KBM-7 (cell line): Measurements from ENCODE around the gene KREMEN2.
A peak's percentile ranks its signal among the peaks of the same experiment; 100 is the strongest.

Experiments
- DNase-seq: peaks from one replicate; pipeline ENCODE4 v3.0.0-alpha.2; 2015
- in situ Hi-C: fragments of 300-500 bp; cut with MboI; formaldehyde crosslinking; loops from 2 replicates; pipeline ENCODE4 v1.14.3; 2020; ENCODE audit warnings: low sequenced_read_pairs, low pct_unique_long_range_greater_than_20kb, mixed read lengths

KREMEN2 gene

DNA sequence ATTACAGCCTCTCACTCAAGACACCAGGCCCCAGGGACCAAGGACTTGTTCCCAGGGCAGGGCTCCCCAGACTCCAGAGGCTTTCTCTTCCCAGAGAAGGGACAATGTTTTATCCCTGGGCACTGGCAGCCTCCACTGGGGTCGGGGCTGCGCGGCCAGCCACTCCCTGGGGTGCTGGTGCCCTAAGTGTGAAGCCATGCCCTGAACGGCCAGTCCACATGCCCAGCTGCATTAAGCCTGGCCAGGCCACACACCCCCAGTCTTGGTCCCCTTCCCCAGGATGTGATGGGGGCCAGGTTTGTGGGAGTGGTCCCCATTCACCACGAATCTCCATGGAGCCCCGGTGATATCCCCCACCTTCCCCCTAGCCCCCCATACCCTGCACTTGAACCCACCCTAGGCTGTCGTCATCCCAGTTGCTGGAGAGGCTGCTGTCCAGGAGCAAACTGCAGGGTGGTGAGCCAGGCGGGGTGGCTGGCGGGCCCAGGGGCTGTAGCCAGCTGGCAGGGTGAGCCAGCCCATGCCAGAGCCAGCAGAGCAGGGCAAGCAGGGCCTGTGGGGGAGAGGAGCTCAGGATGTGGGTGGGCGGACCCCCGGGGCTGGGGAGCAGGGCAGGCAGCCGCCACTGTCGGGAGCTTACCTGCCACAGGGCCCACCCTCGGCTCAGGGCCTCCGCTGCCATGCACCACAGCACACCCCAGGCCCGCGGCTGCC lies 9.7 kb downstream of the KREMEN2 start:
- in situ Hi-C loops: no loop called here
- DNase-seq: no peak

DNA sequence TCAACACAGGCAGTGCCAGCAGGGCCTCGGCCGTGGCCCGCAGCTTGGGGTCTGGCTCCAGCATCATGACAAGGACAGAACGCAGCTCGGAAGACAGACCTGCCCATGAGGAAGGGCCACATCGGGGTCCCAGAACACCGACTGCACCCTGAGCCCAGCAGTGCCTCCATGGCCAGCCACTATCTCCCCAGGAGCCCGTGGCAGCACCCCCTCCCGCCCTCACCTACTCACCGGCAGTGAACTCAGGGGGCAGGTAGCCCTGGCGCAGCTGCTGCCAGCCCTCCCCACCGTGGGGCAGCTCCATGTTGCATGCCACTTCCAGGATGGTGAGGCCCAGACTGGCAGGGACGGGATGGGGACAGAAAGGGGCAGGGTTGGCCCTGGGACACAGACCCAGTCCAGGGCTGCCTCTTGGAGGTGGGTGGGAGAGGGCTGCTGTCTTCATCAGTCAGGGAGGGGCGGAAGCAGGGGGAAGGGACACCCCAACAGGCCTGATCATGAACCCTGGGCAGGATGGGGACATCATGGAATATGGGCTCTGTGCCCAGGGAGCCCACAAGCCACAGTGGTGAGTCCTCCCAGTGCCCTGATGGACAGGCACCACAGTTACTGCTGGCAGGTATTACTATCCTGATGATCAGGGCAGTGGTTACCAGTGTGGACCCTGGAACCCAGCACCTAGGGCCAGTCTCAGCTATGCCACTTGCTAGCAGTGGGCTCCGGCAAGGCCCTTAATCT lies 10.4 kb downstream of the KREMEN2 start:
- in situ Hi-C loops: no loop called here
- no peak for DNase-seq

DNA sequence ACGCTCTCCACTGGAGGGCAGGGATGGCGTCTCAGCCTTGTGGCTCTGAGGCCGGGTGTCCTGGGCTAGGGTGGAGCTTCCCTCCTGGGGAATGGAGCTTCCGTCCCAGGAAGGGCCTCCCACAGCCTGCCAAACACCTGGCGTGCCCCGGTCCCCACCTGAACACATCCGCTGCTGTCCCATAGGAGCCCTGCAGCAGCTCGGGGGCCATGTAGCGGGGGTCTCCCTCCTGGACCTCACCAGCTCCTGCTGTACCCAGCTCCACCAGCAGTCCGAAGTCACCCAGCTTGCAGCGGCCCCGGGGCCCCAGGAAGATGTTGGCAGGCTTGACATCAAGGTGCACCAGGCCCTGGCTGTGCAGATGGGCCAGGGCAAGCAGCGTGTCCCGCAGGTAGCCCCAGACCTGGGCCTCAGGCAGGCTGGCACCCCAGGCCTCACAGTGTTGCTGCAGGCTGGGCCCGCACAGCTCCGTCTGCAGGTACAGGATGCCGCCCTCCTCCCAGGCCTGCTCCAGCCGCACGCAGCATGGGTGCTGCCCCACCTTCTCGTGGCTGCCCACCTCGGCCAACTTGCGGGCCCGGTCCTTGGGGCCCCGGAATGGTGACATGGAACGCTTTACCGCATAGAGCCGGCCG lies 11.2 kb downstream of the KREMEN2 start:
- in situ Hi-C loops: no loop called here
- no peak for DNase-seq

DNA sequence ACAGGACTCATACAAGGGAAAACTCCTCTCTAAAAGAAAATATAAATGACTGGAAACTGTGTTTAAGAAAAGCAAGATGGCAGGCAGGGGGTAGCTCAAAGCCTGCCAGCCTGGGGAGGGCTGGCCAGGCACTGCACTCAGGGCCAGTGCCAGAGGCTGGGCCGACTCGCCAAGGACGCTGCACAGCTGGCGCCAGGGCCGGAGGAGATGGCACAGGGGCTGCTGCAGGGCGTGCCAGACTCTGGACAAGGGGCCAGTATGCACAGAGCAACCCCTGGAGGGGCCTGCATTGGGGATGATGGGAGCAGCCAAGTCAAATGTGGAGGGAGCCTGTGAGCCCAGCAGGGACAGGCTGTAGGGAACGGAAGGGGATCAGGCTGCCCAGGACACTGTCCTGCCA lies 12.1 kb downstream of the KREMEN2 start:
- DNase-seq: no peak
- in situ Hi-C loops: no loop called here

DNA sequence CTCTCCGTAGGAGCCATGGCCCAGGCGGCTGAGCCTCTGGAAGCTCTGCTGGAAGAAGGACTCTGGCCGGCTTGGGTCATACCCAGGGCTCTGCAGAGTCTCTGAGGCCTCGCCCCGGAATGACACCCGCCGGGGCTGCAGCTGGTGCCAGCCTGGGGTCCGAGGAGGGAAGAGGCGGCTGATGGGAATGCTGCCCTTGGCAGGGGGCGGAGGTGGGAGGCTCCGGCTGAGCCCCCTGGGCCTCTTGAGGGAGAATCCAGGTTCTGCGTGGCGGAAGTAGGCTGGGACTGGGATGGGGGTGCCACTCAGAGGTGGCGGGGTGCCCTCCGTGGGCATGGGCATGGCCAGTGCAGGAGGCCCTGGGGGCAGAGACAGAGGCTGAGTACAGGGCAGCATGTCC lies 12.6 kb downstream of the KREMEN2 start:
- DNase-seq: no peak
- in situ Hi-C loops: no loop called here

DNA sequence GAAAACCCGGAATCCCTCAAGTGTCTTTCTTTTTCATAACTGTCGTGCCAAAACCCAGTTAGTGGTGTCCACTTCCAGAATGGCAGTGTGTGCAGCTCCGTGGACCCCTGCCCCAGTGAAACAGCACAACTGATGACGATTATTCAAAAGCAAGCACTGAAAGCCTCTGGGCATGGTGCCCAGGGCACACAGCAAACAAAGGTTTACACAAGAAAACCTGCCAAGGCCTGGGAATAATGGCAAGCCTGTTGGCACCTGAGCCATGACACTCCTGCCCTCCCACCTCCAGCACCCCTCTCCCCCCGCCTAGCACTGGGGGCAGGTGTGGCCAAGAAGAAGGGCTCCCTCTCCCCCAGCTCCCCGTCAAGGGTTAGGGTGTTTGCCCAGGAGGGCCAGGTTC lies 13.4 kb downstream of the KREMEN2 start:
- no peak for DNase-seq
- in situ Hi-C loops: no loop called here

DNA sequence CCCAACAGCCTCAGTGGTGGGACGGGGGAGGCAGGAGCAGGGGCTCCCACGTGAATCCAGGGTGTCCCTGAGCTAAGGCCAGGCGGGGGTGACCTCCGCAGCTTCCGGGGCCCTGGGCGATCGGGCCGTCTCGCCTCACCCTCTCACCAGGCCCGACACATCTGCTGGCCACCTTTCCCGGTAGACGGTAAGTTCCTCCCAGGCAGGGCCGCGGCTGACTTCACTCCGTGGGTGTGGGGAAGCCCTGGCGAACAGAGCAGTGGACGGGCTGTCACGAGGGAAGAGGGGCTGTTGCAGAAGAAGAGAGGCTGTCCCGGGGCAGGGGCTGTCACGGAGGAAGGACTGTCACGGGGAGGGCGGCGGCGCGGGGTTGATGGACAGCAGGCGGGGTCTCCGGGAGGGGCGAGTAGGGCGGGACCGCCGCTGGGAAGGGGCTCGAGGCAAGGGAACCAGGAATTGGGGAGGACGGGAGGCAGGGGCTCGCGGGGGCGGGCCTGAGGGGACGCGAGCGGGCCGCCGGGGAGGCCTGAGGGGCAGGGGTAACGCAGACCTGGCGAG lies 15.7 kb downstream of the KREMEN2 start:
- in situ Hi-C loops: no loop called here
- peak; percentile 33 for DNase-seq

DNA sequence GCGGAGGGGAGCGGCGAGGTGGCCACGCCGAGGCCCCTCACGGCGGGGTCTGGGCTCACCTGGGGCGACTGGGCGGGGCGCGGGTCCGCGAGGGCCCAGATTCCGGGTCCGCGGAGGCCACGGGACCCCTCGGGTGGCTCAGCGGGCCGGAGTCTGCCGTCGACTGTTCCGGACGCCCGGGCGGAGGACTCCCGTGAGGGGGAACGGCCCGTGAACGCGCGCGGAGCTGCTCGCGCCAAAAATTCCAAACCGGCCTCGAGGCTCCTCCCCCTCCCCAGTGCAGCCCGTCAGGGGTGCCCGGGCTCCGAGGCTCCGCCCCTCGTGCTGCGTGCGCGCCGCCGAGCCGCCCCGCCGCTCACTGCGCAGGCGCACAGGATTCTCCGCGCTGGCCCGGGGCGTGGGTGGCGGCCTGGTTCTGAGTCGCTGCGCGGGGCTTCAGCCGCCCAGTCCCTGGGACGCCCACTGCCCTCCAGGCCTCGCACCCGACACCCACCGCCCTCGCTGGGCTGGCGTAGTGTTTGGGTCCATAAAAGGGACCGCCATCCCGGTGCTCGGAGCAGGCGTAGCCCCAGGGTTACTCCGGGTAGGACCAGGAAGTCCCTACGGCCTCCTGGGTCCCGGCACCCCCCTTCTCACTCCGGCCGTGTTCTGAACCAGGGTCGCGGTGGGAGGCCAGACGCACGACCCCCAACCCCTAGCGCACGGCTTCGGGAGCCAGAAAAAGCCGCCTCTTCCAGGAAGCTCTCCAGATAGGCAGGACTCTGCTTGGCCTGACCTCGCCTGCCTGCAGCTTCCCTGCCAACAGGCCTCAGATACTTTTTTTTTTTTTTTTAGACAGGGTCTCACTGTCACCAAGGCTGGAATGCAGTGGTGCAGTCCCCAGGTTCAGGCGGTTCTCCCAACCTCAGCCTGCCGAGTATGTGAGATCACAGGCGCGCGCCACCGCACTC lies 16.4 kb downstream of the KREMEN2 start, which contains the start of gene PKMYT1:
Gene PKMYT1 (minus strand): TSS at position 220 of the 950 bp plus-strand sequence. CDS start 789 bp downstream, outside the sequence.
- in situ Hi-C loops: no loop called here
- peak; percentile 92 for DNase-seq

DNA sequence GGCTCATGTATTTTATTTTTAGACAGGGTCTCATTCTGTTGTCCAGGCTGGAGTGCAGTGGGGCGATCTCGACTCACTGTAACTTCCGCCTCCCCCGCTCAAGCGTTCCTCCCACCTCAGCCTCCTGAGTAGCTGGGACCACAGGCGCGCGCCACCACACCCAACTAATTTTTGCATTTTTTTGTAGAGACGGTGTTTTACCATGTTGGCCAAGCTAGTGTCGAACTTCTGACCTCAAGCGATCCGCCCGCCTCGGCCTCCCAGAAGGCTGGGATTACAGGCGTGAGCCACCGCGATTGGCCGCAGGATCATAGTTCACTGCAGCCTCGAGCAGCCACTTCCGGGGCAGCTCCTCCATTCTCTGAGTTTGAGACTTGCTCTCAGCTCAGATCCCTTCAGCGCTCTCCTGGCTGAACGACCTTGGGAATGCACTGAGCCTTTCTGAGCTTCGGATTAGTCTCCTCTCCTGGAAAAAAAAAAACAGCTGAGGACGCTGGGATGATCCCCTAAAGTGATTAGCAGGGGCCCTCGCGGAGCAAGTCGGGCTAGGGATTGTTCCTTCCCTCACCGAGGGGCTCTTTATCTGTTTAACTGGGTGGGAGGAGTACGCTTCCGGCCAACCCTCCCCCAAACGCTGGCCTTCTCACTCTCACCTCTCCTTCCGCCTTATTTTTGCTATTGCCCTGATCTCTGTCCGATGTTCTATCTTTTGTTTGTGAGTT lies 17.3 kb downstream of the KREMEN2 start:
- no peak for DNase-seq
- in situ Hi-C loops: no loop called here

DNA sequence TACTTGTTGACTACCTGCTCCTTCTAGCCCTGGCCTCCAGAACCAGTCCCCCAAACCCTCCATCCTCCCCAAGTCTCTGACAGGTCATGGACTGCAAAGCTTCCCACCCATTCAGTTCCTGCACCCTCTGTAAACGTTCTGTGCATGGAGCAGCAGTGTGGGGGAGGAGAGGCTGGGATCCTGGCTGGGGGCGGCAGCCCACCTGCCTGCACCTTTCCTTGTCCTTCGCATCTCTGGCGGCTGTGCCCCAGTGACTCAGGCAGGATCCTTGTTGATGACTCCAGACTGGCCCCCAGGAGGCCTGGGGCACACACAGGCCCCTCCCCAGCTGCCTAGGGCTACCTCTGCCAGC lies 17.8 kb downstream of the KREMEN2 start:
- DNase-seq: no peak
- in situ Hi-C loops: no loop called here

DNA sequence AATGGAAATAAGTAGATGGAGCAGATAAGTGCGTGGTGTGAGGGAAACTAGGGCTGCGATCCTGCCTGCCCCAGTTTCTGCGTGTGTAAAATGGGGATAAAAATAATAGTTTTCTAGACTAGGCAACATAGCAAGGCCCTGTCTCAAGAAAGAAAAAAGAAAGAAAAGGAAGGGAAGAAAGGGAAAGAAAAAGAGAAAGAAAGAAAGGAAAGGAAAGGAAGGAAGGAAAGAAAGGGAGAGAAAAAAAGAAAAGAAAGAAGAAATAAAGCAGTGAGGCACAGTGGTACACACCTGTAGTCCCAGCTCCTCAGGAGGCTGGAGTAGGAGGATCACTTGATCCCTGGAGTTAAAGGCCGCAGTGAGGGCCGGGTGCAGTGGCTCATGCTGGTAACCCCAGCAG lies 18.3 kb downstream of the KREMEN2 start:
- in situ Hi-C loops: no loop called here
- no peak for DNase-seq

DNA sequence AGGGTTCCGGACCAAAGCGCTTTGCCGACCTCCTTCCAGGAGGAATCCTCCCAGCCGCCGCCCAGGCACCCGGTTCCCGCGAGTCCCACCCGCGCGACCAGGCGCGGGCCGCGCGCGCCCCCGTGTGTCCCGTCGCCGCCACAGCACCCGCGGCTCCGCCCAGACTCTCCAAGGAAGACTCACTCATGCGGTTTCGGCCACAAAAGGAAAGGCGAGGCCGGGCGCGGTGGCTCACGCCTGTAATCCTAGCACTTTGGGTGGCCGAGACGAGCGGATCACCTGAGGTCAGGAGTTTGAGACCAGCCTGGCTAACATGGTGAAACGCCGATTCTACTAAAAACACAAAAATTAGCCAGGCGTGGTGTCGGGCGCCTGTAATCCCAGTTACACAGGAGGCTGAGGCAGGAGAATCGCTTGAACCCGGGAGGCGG lies 19.6 kb downstream of the KREMEN2 start:
- peak; percentile 93 for DNase-seq
- in situ Hi-C loops: no loop called here

DNA sequence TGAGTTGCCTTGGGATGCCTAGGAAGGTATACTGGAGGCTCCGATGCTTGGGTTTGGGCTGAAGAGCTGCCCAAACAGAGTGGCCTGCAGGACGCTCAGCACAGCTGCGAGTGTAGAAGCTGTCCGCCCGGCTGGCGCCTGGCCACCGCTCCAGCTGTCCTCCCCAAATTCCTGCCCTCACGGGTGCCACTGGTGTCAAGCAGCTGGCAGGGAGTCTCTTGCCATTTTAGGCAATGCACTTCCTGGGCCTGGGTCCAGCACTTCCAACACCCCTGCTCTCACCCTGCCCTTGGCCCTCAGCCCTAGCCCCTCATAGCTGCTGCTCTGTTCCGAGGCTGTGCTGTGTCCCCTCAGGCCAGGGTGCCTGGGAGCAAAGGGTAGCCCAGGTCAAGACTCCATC lies 21.4 kb downstream of the KREMEN2 start:
- no peak for DNase-seq
- in situ Hi-C loops: no loop called here

DNA sequence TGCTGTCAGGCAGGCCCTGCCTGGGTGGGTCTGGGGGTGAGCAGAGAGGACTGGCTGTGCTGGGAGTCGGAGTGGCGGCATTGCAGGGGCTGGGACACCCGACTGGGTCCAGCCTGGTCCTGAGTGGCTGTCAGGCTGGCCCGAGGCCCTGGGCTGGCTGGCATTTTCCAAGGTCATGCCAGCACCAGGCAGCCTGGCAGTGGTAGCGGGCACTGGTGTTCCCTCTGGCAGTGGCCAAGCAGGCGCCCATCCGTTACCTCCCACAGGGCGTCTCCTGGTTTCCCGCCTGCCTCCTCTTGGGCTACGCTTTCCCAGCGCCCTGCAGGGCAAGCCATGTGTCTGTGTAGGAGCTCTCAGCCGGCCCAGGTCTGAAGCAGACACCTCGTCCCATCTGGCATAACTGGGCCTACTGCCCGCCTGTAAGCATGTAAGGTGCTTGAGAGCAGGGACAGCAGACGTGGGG lies 21.8 kb downstream of the KREMEN2 start:
- no peak for DNase-seq
- in situ Hi-C loops: no loop called here

DNA sequence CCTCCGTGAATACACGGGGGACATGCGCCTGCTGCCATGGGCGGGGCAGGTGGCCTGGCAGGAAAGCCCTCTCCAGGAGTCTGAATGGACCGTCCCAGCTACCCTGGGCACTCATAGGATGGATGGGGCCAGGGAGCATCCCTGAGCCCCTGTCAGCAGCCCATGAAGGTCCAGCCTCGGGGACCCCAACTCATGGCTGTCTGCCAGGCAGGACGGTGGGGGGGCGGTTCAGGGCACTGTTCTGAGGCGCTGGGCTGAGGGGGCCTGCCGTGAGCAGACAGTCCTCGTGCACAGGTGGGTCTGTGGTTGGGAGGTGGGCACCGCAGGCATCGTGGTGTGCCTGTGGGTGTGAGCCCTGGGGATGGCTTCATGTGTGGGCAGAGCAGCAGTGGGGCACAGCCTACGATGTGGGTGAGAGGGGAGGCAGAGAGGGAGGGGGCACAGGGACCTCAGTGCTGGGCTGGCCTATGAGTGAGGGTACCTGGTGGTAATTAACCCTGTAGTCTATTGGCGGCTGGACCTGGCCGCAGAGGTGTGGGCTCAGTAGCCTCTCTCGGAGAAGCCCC lies 22.6 kb downstream of the KREMEN2 start:
- no peak for DNase-seq
- in situ Hi-C loops: no loop called here

DNA sequence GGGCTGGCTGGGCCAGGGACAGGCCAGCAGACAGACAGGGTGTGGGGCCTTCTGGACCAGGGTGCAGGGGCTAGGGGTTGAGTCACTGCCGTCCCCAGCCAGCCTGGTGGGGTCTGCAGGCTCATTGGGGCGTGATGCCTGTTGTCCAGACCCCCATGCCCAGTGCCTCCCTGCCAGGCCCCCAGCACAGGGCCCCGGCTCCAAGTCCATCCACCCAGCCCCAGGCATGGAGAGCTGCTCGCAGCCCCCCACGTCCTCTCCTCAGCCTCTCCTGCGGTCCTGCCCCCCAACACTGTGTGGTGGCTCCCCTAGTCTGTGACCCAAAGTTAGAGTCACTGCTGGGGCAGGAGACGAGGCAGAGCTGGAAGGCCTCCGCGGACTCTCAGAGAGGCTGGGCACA lies 23.2 kb downstream of the KREMEN2 start:
- no peak for DNase-seq
- in situ Hi-C loops: no loop called here

DNA sequence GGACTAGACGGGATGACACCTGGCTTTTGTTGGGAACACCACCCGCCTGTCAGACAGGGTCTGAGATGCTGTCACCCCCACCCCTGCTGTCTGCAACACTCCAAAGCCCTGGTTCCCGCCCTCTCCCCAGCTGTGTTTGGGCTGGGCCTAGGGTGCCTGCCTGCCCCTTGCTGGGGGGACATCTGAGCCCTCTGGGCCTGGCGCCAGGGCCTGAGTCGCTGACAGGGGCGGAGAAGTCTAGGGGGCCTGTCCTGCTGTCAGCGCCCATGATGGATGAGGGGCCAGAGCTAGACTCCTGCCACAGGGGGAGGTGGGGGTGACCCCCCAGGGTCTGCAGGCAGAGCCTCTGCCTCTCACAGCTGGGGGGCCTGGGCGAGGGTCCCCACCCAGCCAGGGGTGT lies 23.8 kb downstream of the KREMEN2 start:
- DNase-seq: no peak
- in situ Hi-C loops: no loop called here

DNA sequence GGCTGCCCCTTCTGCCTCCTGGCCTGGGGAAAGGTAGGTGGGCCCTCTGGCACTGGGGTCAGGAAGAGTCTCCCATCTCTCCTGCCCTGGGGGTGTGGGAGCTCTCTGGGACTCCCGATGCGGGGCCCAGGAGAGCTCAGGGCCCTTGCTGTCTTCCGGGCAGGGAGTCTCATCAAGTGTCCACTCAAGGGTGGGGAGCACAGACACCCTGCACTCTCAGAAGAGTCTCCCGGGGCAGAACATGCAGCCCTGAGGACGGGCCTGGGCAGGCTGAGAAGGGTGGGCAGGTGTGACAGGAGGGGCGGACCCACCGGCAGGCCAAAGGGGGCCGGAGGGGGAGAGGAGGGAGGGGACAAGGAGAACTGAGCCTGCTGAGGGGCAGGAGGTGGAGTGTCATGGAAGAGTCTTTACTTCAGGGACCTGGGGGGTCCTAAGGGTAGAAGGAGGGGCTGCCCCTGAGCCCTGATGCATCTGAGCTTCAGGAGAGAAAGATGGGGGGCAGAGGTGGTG lies 24.6 kb downstream of the KREMEN2 start:
- no peak for DNase-seq

More for the DNA sequence above, 24.6 kb downstream of the KREMEN2 start:
- in situ Hi-C loops: no loop called here
